ENCODE measurements around the gene UBE2G2. TPM values are rescaled to one million over a fixed set of nuclear protein-coding genes. Genes with fewer than 3 reads are reported as not detected.
"Not testable (repeated sequence)": the region's sequence is repeated elsewhere in the genome, so short reads cannot be mapped to it uniquely, and the experiment has no call there.

UBE2G2 gene
- total and polyA plus RNA-seq, 11 donors: 44.3 to 84.4 (median 63.3) TPM

- peaks cover 0 to 8% (median 5%) of the 10 kb centered on the region in 12 donors for H3K4me1 ChIP-seq
- H3K4me3 ChIP-seq: no peak overlapping the region
- peaks cover 0 to 6% (median 3%) of the 10 kb centered on the region in 12 donors for H3K9me3 ChIP-seq
- TF ChIP-seq CTCF (IDR thresholded peaks at IDR 0.05) (no peak), POLR2A (IDR thresholded peaks at IDR 0.05) (no peak)
- intact Hi-C loops (cut with DNase I): no loop called here
- DNase-seq (no peak), ATAC-seq (no peak)
- H3K36me3 ChIP-seq: no peaks in the 10 kb centered on the region
- no peaks in the 10 kb centered on the region for H3K27me3 ChIP-seq
- no peak overlapping the region for H3K27ac ChIP-seq
- 82 to 89% (median 86%) methylated on average over 5 of the region's 5 CpGs for WGBS, 4 donors
Measured at GRCh38 chr21:44833663-44834062, 32.0 kb upstream of the UBE2G2 start.

GRCh38 chr21:44832516-44833255 is 31.1 kb upstream of the UBE2G2 start:
- ATAC-seq; H3K4me1 ChIP-seq; H3K27ac ChIP-seq; H3K27me3 ChIP-seq; intact Hi-C loops (cut with DNase I); H3K36me3 ChIP-seq; H3K4me3 ChIP-seq; DNase-seq: not testable (repeated sequence)
- H3K9me3 ChIP-seq: peaks cover 0 to 16% (median 10%) of the 10 kb centered on the region in 12 donors
- 87 to 90% (median 89%) methylated on average over 22 to 23 of the region's 23 CpGs for WGBS, 4 donors

GRCh38 chr21:44831227-44831860 is 29.7 kb upstream of the UBE2G2 start:
- no peak for DNase-seq
- WGBS, 4 donors: 49 to 61% (median 52%) methylated on average over 7 of the region's 7 CpGs
- peaks cover 0 to 5% (median 0%) of the 10 kb centered on the region in 12 donors for H3K4me1 ChIP-seq
- H3K4me3 ChIP-seq: no peak overlapping the region
- H3K36me3 ChIP-seq: no peaks in the 10 kb centered on the region
- H3K27ac ChIP-seq: no peak overlapping the region
- no peaks in the 10 kb centered on the region for H3K27me3 ChIP-seq
- TF ChIP-seq CTCF (IDR thresholded peaks at IDR 0.05): no peak
- TF ChIP-seq POLR2A (IDR thresholded peaks at IDR 0.05): no peak
- intact Hi-C loops (cut with DNase I): no loop called here
- no peak for ATAC-seq
- H3K9me3 ChIP-seq: peaks cover 0 to 21% (median 10%) of the 10 kb centered on the region in 12 donors

GRCh38 chr21:44829507-44830092 is 28.0 kb upstream of the UBE2G2 start:
- intact Hi-C loops (cut with DNase I): no loop called here
- no peak for TF ChIP-seq CTCF (IDR thresholded peaks at IDR 0.05)
- no peak for TF ChIP-seq POLR2A (IDR thresholded peaks at IDR 0.05)
- 64 to 69% (median 66%) methylated on average over 2 of the region's 2 CpGs for WGBS, 4 donors
- Histone ChIP-seq H3K9me3 (peaks cover 0 to 21% (median 10%) of the 10 kb centered on the region in 12 donors), H3K4me3 (no peak overlapping the region), H3K27me3 (no peaks in the 10 kb centered on the region), H3K36me3 (no peaks in the 10 kb centered on the region), H3K4me1 (peaks cover 0 to 5% (median 0%) of the 10 kb centered on the region in 12 donors), H3K27ac (no peak overlapping the region)
- ATAC-seq: no peak
- no peak for DNase-seq

Measured in heart left ventricle (tissue), 16 donors.